ENCODE measurements around the gene CRISPLD2. TPM values are rescaled to one million over a fixed set of nuclear protein-coding genes. Genes with fewer than 3 reads are reported as not detected.

Gene CRISPLD2
- total RNA-seq, 3 donors from 2014 or later (not counting 1 experiment from before 2014, with no cell fraction given), result 0.86 to 6.3 TPM; not detected in 1

DNA sequence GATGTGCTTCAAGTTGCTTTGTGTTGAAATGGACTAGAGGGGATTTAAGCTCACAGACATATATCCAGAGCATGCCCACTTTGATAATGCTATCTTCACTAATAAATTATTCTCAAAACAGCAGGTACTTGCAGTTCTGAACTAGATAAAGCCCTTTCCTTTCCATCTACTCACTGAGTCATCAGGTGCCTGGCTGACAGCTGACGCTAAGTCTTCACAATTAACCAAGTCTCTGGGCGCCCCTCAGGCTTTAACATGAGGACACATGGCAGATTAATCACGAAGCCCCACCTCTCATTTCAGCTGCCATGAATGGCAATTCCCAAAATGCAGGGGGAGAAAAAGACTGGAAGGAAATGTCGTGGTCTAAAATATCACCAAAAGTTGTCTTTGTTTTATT, 29.5 kb upstream of the CRISPLD2 start:
- intact Hi-C loops (cut with micrococcal nuclease), result no loop called here
- TF ChIP-seq, protein P1, sequence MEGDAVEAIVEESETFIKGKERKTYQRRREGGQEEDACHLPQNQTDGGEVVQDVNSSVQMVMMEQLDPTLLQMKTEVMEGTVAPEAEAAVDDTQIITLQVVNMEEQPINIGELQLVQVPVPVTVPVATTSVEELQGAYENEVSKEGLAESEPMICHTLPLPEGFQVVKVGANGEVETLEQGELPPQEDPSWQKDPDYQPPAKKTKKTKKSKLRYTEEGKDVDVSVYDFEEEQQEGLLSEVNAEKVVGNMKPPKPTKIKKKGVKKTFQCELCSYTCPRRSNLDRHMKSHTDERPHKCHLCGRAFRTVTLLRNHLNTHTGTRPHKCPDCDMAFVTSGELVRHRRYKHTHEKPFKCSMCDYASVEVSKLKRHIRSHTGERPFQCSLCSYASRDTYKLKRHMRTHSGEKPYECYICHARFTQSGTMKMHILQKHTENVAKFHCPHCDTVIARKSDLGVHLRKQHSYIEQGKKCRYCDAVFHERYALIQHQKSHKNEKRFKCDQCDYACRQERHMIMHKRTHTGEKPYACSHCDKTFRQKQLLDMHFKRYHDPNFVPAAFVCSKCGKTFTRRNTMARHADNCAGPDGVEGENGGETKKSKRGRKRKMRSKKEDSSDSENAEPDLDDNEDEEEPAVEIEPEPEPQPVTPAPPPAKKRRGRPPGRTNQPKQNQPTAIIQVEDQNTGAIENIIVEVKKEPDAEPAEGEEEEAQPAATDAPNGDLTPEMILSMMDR (IDR thresholded peaks at IDR 0.05), result no peak
- Histone ChIP-seq H3K4me1 (ENCODE audit: control insufficient read depth, insufficient read depth, low read length) (no peaks in the 10 kb centered on the region), H3K27ac (ENCODE audit: low read length) (no peak overlapping the region), H3K9me3 (ENCODE audit: control insufficient read depth, insufficient read depth, low read length) (no peaks in the 10 kb centered on the region), H3K36me3 (ENCODE audit: control insufficient read depth, insufficient read depth, low read length) (no peaks in the 10 kb centered on the region), H3K4me3 (ENCODE audit: low read length) (no peak overlapping the region), H3K27me3 (ENCODE audit: control insufficient read depth, insufficient read depth, low read length) (no peaks in the 10 kb centered on the region)
- Mint-ChIP-seq H3K27me3 (ENCODE audit: low read depth in 2 of 2) (no peaks in the 10 kb centered on the region), H3K4me3 (no peak overlapping the region), H3K27ac (no peak overlapping the region), H3K4me1 (no peaks in the 10 kb centered on the region), H3K36me3 (no peaks in the 10 kb centered on the region), H3K9me3 (no peaks in the 10 kb centered on the region)
- 93% methylated on average over 2 of the region's 4 CpGs for WGBS (ENCODE audit: insufficient coverage)
- ATAC-seq, result no peak
- no peak for DNase-seq

DNA sequence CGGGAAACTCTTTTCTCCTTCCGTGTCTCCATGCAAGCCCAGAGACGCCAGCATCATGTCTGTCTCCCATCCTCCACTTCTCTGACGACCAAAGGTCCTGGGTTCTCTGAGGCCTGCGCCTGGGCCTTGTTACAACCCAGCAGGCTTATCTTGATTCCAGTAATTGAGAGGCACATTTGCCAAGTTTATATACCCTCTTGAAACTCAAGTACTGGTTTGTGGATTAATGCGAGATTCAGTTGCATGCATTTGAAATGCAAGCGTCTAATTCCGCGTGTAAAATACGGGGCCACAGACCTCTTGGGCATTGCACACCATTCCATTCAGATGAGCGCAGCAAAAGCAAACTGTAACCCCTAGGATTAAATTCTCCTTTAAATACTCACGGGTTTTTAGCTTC, 28.7 kb upstream of the CRISPLD2 start:
- no peak overlapping the region for H3K4me3 Mint-ChIP-seq
- H3K36me3 Mint-ChIP-seq, result no peaks in the 10 kb centered on the region
- TF ChIP-seq, protein P1 (IDR thresholded peaks at IDR 0.05), result no peak
- Histone ChIP-seq H3K27ac (ENCODE audit: low read length) (no peak overlapping the region), H3K36me3 (ENCODE audit: control insufficient read depth, insufficient read depth, low read length) (no peaks in the 10 kb centered on the region), H3K27me3 (ENCODE audit: control insufficient read depth, insufficient read depth, low read length) (no peaks in the 10 kb centered on the region), H3K9me3 (ENCODE audit: control insufficient read depth, insufficient read depth, low read length) (no peaks in the 10 kb centered on the region), H3K4me1 (ENCODE audit: control insufficient read depth, insufficient read depth, low read length) (no peaks in the 10 kb centered on the region), H3K4me3 (ENCODE audit: low read length) (no peak overlapping the region)
- 98% methylated on average over 11 of the region's 12 CpGs for WGBS (ENCODE audit: insufficient coverage)
- intact Hi-C loops (cut with micrococcal nuclease), result no loop called here
- no peaks in the 10 kb centered on the region for H3K4me1 Mint-ChIP-seq
- no peak overlapping the region for H3K27ac Mint-ChIP-seq
- DNase-seq (no peak), ATAC-seq (no peak)
- no peaks in the 10 kb centered on the region for H3K27me3 Mint-ChIP-seq (ENCODE audit: low read depth in 2 of 2)
- no peaks in the 10 kb centered on the region for H3K9me3 Mint-ChIP-seq

DNA sequence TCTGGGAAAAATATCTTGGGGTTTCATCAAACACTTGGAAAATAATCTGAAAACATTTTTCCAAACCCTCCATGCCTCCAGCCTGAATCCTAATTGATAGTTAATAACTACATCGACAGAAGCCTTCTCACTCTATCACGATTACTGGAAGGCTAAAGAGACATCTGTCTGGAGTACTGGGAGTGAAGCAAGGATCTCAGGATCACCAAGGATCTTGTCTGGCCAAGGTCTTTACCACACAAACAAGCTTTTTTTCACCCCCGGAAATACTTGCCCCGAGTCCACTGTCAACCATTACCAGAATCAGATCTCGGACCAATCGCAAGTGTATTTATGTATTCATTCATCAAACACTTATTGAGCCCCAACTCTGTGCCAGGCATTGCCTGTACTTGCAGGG, 28.3 kb upstream of the CRISPLD2 start:
- no peak overlapping the region for H3K27ac Mint-ChIP-seq
- ATAC-seq, result no peak
- no peaks in the 10 kb centered on the region for H3K36me3 ChIP-seq (ENCODE audit: control insufficient read depth, insufficient read depth, low read length)
- 98% methylated on average over 5 of the region's 6 CpGs for WGBS (ENCODE audit: insufficient coverage)
- no peak overlapping the region for H3K4me3 ChIP-seq (ENCODE audit: low read length)
- H3K36me3 Mint-ChIP-seq, result no peaks in the 10 kb centered on the region
- TF ChIP-seq, protein P1 (IDR thresholded peaks at IDR 0.05), result no peak
- no peaks in the 10 kb centered on the region for H3K9me3 Mint-ChIP-seq
- no peaks in the 10 kb centered on the region for H3K4me1 ChIP-seq (ENCODE audit: control insufficient read depth, insufficient read depth, low read length)
- intact Hi-C loops (cut with micrococcal nuclease), result no loop called here
- H3K27me3 ChIP-seq (ENCODE audit: control insufficient read depth, insufficient read depth, low read length), result no peaks in the 10 kb centered on the region
- H3K4me3 Mint-ChIP-seq, result no peak overlapping the region
- no peaks in the 10 kb centered on the region for H3K9me3 ChIP-seq (ENCODE audit: control insufficient read depth, insufficient read depth, low read length)
- DNase-seq, result no peak
- no peaks in the 10 kb centered on the region for H3K27me3 Mint-ChIP-seq (ENCODE audit: low read depth in 2 of 2)
- no peaks in the 10 kb centered on the region for H3K4me1 Mint-ChIP-seq
- H3K27ac ChIP-seq (ENCODE audit: low read length), result no peak overlapping the region

DNA sequence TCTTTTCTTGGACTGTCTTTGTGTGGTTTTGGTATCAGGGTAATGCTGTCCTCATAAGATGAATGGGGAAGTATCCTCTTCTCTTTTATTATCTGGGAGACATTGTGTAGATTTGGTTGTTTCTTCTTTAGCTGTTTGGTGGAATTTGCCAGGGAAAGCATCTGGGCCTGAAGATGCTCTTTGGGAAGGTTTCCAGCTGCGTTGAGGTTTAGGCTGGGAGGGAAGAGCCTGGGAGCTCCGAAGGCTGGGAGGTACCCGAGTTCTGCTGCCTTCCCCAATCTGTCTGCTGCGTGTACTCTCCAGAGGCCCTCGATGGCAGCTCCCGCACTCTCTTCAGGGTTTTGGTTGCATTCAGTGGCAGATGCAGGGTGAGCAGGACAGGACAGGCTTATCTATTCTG, 25.6 kb upstream of the CRISPLD2 start:
- H3K9me3 Mint-ChIP-seq, result no peaks in the 10 kb centered on the region
- no peak for DNase-seq
- H3K9me3 ChIP-seq (ENCODE audit: control insufficient read depth, insufficient read depth, low read length), result no peaks in the 10 kb centered on the region
- no peak overlapping the region for H3K27ac ChIP-seq (ENCODE audit: low read length)
- H3K4me1 Mint-ChIP-seq, result no peaks in the 10 kb centered on the region
- no peaks in the 10 kb centered on the region for H3K27me3 Mint-ChIP-seq (ENCODE audit: low read depth in 2 of 2)
- no peaks in the 10 kb centered on the region for H3K36me3 ChIP-seq (ENCODE audit: control insufficient read depth, insufficient read depth, low read length)
- intact Hi-C loops (cut with micrococcal nuclease), result no loop called here
- no peaks in the 10 kb centered on the region for H3K4me1 ChIP-seq (ENCODE audit: control insufficient read depth, insufficient read depth, low read length)
- no peaks in the 10 kb centered on the region for H3K27me3 ChIP-seq (ENCODE audit: control insufficient read depth, insufficient read depth, low read length)
- WGBS (ENCODE audit: insufficient coverage), result 95% methylated on average over 6 of the region's 6 CpGs
- no peak overlapping the region for H3K4me3 ChIP-seq (ENCODE audit: low read length)
- H3K36me3 Mint-ChIP-seq, result no peaks in the 10 kb centered on the region
- no peak for ATAC-seq
- H3K4me3 Mint-ChIP-seq, result no peak overlapping the region
- TF ChIP-seq, protein P1 (IDR thresholded peaks at IDR 0.05), result no peak
- H3K27ac Mint-ChIP-seq, result no peak overlapping the region

Measured in natural killer cell (primary cell).